Smooth muscle cell (in vitro differentiated cells): Measurements from ENCODE around the gene CATSPERD. TPM values are rescaled to one million over a fixed set of nuclear protein-coding genes. Genes with fewer than 3 reads are reported as not detected.

Experiments used
- DNase-seq: peaks from one replicate; lab custom pipeline; 2025; ENCODE audit not compliant: unreplicated experiment; lab: John Stamatoyannopoulos, UW
- H2AFZ ChIP-seq: fragments of 200-600 bp; sonication (generic); 2 replicates; pipeline ENCODE4 v1.6.0; 2016; ENCODE audit warnings: antibody characterized with exemption, low read depth, mild to moderate bottlenecking
- H3F3A ChIP-seq: fragments of 200-600 bp; sonication (generic); 2 replicates; pipeline ENCODE4 v1.6.0; 2017; ENCODE audit warnings: antibody characterized with exemption, low read depth
- H3K27ac ChIP-seq: fragments of 200-600 bp; sonication (generic); 2 replicates; pipeline ENCODE4 v1.5.1; 2016; ENCODE audit warnings: low read depth, mild to moderate bottlenecking
- H3K27me3 ChIP-seq: fragments of 200-600 bp; sonication (generic); 2 replicates; pipeline ENCODE4 v1.6.1; 2016; ENCODE audit warnings: low read depth, mild to moderate bottlenecking
- H3K36me3 ChIP-seq: fragments of 200-600 bp; sonication (generic); 2 replicates; pipeline ENCODE4 v1.5.1; 2016; ENCODE audit warnings: low read depth
- H3K4me1 ChIP-seq: fragments of 200-600 bp; sonication (generic); 2 replicates; pipeline ENCODE4 v1.5.1; 2016; ENCODE audit warnings: low read depth
- H3K4me2 ChIP-seq: fragments of 200-600 bp; sonication (generic); 2 replicates; pipeline ENCODE4 v1.6.0; 2016; ENCODE audit warnings: mild to moderate bottlenecking
- H3K4me3 ChIP-seq: fragments of 200-600 bp; sonication (generic); 2 replicates; pipeline ENCODE4 v1.5.1; 2016; ENCODE audit warnings: mild to moderate bottlenecking
- H3K79me2 ChIP-seq: fragments of 200-600 bp; sonication (generic); 2 replicates; pipeline ENCODE4 v1.6.0; 2016; ENCODE audit warnings: low read depth, mild to moderate bottlenecking
- H3K9ac ChIP-seq: fragments of 200-600 bp; sonication (generic); 2 replicates; pipeline ENCODE4 v1.6.0; 2016; ENCODE audit warnings: low read depth
- H3K9me3 ChIP-seq: fragments of 200-600 bp; sonication (generic); replicated peaks from 2 replicates; pipeline ENCODE4 v1.5.1; 2016; ENCODE audit warnings: low read depth
- H4K20me1 ChIP-seq: fragments of 200-600 bp; sonication (generic); 2 replicates; pipeline ENCODE4 v1.6.0; 2016; ENCODE audit warnings: low read depth
- WGBS: methylation state at CpG from one replicate; pipeline ENCODE4 v1.1.7; 2016; ENCODE audit warnings: low lambda C conversion rate; 5-methylcytosine and 5-hydroxymethylcytosine counted together
- polyA plus RNA-seq: library from polyadenylated mRNA; unstranded; fragments of >200 nt; fragmentation: Nextera tagmentation; extraction: Ambion mirVana; gene quantifications from 2 replicates; pipeline ENCODE4 v1.2.1, GENCODE V29; 2016
- total RNA-seq: library from RNA; depleted of rRNA; stranded (reverse); fragments of >200 nt; gene quantifications from 2 replicates; pipeline ENCODE4 v1.2.3, GENCODE V29; 2014
- TF ChIP-seq, protein P1 (sequence below): fragments of 200-600 bp; sonication (generic); IDR thresholded peaks from 2 replicates; pipeline ENCODE4 v1.5.1; 2017; ENCODE audit warnings: borderline replicate concordance, mild to moderate bottlenecking, antibody characterized with exemption; ENCODE audit not compliant: insufficient read depth, poor library complexity, severe bottlenecking

The CATSPERD gene
- total and polyA plus RNA-seq, 2 experiments from 2014 or later, result not detected

DNA sequence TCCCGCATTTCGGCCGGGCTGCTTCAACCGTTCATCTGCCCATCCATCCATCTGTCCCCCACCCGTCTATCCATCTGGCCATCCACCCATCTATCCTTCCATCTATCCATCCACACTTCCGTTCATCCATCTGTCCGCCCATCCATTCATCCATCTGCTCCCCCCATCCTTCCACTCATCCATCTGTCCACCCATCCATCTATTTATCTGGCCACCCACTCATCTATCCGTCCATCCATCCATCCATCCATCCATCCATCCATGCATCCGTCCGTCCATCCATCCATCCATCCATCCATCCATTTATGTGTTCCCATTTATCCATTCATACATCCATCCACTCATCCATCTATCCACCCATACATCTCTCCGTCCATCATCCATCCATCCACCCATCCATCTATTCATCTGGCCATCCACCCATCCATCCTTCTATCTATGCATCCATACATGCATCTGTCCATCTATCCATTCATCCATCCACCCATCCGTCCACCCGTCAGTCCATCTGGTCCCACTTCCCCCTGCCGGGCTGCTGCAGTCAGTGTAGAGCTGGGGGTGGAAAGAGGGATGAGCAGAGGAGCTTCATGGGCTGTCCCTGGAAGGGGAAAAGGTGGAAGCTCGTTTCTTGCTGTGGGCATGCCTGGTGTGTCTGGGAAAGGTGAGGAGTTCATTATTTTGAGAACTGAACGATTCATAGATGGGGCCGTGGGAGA is 38.9 kb upstream of the CATSPERD start:
- peak overlapping the region; percentile 80 for H3K4me3 ChIP-seq
- peaks cover 4% of the 10 kb centered on the region for H4K20me1 ChIP-seq
- H3K27ac ChIP-seq, result no peak overlapping the region
- WGBS, result 89% methylated on average over 13 of the region's 17 CpGs
- peak overlapping the region; percentile 88 for H3K9ac ChIP-seq
- TF ChIP-seq, protein P1, sequence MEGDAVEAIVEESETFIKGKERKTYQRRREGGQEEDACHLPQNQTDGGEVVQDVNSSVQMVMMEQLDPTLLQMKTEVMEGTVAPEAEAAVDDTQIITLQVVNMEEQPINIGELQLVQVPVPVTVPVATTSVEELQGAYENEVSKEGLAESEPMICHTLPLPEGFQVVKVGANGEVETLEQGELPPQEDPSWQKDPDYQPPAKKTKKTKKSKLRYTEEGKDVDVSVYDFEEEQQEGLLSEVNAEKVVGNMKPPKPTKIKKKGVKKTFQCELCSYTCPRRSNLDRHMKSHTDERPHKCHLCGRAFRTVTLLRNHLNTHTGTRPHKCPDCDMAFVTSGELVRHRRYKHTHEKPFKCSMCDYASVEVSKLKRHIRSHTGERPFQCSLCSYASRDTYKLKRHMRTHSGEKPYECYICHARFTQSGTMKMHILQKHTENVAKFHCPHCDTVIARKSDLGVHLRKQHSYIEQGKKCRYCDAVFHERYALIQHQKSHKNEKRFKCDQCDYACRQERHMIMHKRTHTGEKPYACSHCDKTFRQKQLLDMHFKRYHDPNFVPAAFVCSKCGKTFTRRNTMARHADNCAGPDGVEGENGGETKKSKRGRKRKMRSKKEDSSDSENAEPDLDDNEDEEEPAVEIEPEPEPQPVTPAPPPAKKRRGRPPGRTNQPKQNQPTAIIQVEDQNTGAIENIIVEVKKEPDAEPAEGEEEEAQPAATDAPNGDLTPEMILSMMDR, result no peak
- peak overlapping the region; percentile 97 for H3K4me2 ChIP-seq
- no peaks in the 10 kb centered on the region for H3K4me1 ChIP-seq
- peaks cover 10% of the 10 kb centered on the region for H3K79me2 ChIP-seq
- no peaks in the 10 kb centered on the region for H3K27me3 ChIP-seq
- no peaks in the 10 kb centered on the region for H3K9me3 ChIP-seq
- DNase-seq, result no peak
- no peaks in the 10 kb centered on the region for H3K36me3 ChIP-seq
- H2AFZ ChIP-seq, result no peak overlapping the region
- H3F3A ChIP-seq, result peaks cover 6% of the 10 kb centered on the region

DNA sequence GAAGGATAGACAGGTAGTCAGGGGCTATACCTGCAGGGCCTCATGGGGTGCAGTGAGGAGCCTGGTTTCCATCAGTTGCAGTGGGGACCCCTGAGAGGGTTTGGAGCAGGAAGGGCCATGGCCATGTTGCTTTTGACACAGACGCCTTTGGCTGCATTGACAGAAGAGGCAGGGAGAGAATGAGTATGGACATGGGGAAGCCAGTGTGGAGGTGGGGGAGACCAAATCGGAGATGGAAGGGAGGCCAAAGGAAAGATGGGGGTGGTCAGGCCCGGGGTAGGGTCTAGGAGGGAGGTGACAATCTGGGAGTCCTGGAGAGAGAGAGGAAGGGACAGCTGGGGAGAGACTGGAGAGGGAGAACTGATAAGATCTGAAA is 38.3 kb upstream of the CATSPERD start:
- Histone ChIP-seq H3F3A (peaks cover 6% of the 10 kb centered on the region), H3K27ac (no peak overlapping the region), H3K4me3 (no peak overlapping the region), H3K4me1 (no peaks in the 10 kb centered on the region), H3K79me2 (peaks cover 10% of the 10 kb centered on the region), H3K27me3 (no peaks in the 10 kb centered on the region), H3K36me3 (no peaks in the 10 kb centered on the region), H3K9ac (no peak overlapping the region), H2AFZ (no peak overlapping the region), H4K20me1 (peaks cover 4% of the 10 kb centered on the region), H3K4me2 (no peak overlapping the region), H3K9me3 (no peaks in the 10 kb centered on the region)
- TF ChIP-seq, protein P1, result no peak
- DNase-seq, result no peak
- 98% methylated on average over 3 of the region's 3 CpGs for WGBS

DNA sequence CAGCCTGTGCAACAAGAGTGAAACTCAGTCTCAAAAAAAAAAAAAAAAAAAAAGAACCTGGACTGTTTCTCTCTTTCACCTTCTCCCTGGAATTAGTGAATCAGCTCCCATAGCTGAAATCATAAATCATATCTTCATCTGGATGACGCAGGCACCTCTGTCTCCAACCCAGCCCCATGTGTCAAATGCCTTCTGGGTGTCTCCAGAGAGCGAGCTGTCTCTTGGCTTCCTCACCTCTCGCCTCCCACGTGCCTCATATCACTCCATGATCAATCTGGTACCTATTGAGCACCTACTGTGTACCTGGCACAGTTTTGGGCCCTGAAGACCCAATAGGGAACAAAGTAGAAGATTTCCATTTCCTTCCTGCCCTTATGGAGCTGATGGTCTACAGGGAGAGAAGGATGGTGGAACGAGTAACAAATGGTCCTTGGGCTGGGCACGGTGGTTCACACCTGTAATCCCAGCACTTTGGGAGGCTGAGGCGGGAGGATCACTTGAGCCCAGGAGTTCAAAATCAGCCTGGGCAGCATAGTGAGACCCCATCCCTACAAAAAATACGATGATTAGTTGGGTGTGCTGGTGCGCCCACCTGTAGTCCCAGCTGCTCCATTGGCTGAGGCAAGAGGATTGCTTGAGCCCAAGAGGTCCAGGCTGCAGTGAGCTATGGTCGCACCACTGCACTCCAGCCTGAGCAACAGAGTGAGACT is 37.1 kb upstream of the CATSPERD start:
- Histone ChIP-seq H3K27ac (no peak overlapping the region), H3K4me1 (no peaks in the 10 kb centered on the region), H2AFZ (no peak overlapping the region), H4K20me1 (peaks cover 4% of the 10 kb centered on the region), H3K9me3 (no peaks in the 10 kb centered on the region), H3K9ac (no peak overlapping the region), H3F3A (peaks cover 6% of the 10 kb centered on the region), H3K79me2 (peaks cover 10% of the 10 kb centered on the region), H3K4me2 (no peak overlapping the region), H3K36me3 (no peaks in the 10 kb centered on the region), H3K27me3 (no peaks in the 10 kb centered on the region), H3K4me3 (no peak overlapping the region)
- no peak for DNase-seq
- 96% methylated on average over 10 of the region's 10 CpGs for WGBS
- TF ChIP-seq, protein P1, result no peak
